ENCODE measurements around the gene LRIT2.
A peak's percentile ranks its signal among the peaks of the same experiment; 100 is the strongest.

The LRIT2 gene

GRCh38 chr10:84213076-84213475, 12.3 kb downstream of the LRIT2 start:
- no peak for TF ChIP-seq JUND (IDR thresholded peaks at IDR 0.05; ENCODE audit: low read depth)
- in situ Hi-C loops (cut with HindIII; ENCODE audit: low pct_unique_long_range_greater_than_20kb, low sequenced_read_pairs), result no loop called here
- DNase-seq (ENCODE audit: low read depth in 1 of 2, low spot score in 1 of 2), result no peak

GRCh38 chr10:84212014-84212413, 13.3 kb downstream of the LRIT2 start:
- no peak for DNase-seq (ENCODE audit: low read depth in 1 of 2, low spot score in 1 of 2)
- no peak for TF ChIP-seq JUND (IDR thresholded peaks at IDR 0.05; ENCODE audit: low read depth)
- in situ Hi-C loops (cut with HindIII; ENCODE audit: low pct_unique_long_range_greater_than_20kb, low sequenced_read_pairs), result no loop called here

- no peak for DNase-seq (ENCODE audit: low read depth in 1 of 2, low spot score in 1 of 2)
- in situ Hi-C loops (cut with HindIII; ENCODE audit: low pct_unique_long_range_greater_than_20kb, low sequenced_read_pairs), result no loop called here
- no peak for TF ChIP-seq JUND (IDR thresholded peaks at IDR 0.05; ENCODE audit: low read depth)
Measured at GRCh38 chr10:84211566-84211965, 13.8 kb downstream of the LRIT2 start.

GRCh38 chr10:84208023-84208422, 17.3 kb downstream of the LRIT2 start:
- in situ Hi-C loops (cut with HindIII; ENCODE audit: low pct_unique_long_range_greater_than_20kb, low sequenced_read_pairs), result no loop called here
- no peak for DNase-seq (ENCODE audit: low read depth in 1 of 2, low spot score in 1 of 2)
- no peak for TF ChIP-seq JUND (IDR thresholded peaks at IDR 0.05; ENCODE audit: low read depth)

- no peak for DNase-seq (ENCODE audit: low read depth in 1 of 2, low spot score in 1 of 2)
- no peak for TF ChIP-seq JUND (IDR thresholded peaks at IDR 0.05; ENCODE audit: low read depth)
- in situ Hi-C loops (cut with HindIII; ENCODE audit: low pct_unique_long_range_greater_than_20kb, low sequenced_read_pairs), result no loop called here
Measured at GRCh38 chr10:84205853-84206525, 19.4 kb downstream of the LRIT2 start.

GRCh38 chr10:84205049-84205852, 20.1 kb downstream of the LRIT2 start:
- no peak for TF ChIP-seq JUND (IDR thresholded peaks at IDR 0.05; ENCODE audit: low read depth)
- in situ Hi-C loops (cut with HindIII; ENCODE audit: low pct_unique_long_range_greater_than_20kb, low sequenced_read_pairs), result no loop called here
- DNase-seq (ENCODE audit: low read depth in 1 of 2, low spot score in 1 of 2), result peak; percentile 63 to 75

- DNase-seq (ENCODE audit: low read depth in 1 of 2, low spot score in 1 of 2), result no peak
- TF ChIP-seq JUND (IDR thresholded peaks at IDR 0.05; ENCODE audit: low read depth), result no peak
- in situ Hi-C loops (cut with HindIII; ENCODE audit: low pct_unique_long_range_greater_than_20kb, low sequenced_read_pairs), result no loop called here
Measured at GRCh38 chr10:84204610-84205009, 20.7 kb downstream of the LRIT2 start.

- TF ChIP-seq JUND (IDR thresholded peaks at IDR 0.05; ENCODE audit: low read depth), result no peak
- no peak for DNase-seq (ENCODE audit: low read depth in 1 of 2, low spot score in 1 of 2)
- in situ Hi-C loops (cut with HindIII; ENCODE audit: low pct_unique_long_range_greater_than_20kb, low sequenced_read_pairs), result no loop called here
Measured at GRCh38 chr10:84204122-84204521, 21.2 kb downstream of the LRIT2 start.

- TF ChIP-seq JUND (IDR thresholded peaks at IDR 0.05; ENCODE audit: low read depth), result no peak
- in situ Hi-C loops (cut with HindIII; ENCODE audit: low pct_unique_long_range_greater_than_20kb, low sequenced_read_pairs), result no loop called here
- no peak for DNase-seq (ENCODE audit: low read depth in 1 of 2, low spot score in 1 of 2)
Measured at GRCh38 chr10:84202349-84202748, 23.0 kb downstream of the LRIT2 start.

- TF ChIP-seq JUND (IDR thresholded peaks at IDR 0.05; ENCODE audit: low read depth), result no peak
- no peak for DNase-seq (ENCODE audit: low read depth in 1 of 2, low spot score in 1 of 2)
- in situ Hi-C loops (cut with HindIII; ENCODE audit: low pct_unique_long_range_greater_than_20kb, low sequenced_read_pairs), result no loop called here
Measured at GRCh38 chr10:84201682-84202081, 23.7 kb downstream of the LRIT2 start.

GRCh38 chr10:84201244-84201606, 24.1 kb downstream of the LRIT2 start:
- DNase-seq (ENCODE audit: low read depth in 1 of 2, low spot score in 1 of 2), result no peak
- in situ Hi-C loops (cut with HindIII; ENCODE audit: low pct_unique_long_range_greater_than_20kb, low sequenced_read_pairs), result no loop called here
- no peak for TF ChIP-seq JUND (IDR thresholded peaks at IDR 0.05; ENCODE audit: low read depth)

GRCh38 chr10:84200537-84201243, 24.7 kb downstream of the LRIT2 start:
- TF ChIP-seq JUND (IDR thresholded peaks at IDR 0.05; ENCODE audit: low read depth), result no peak
- in situ Hi-C loops (cut with HindIII; ENCODE audit: low pct_unique_long_range_greater_than_20kb, low sequenced_read_pairs), result no loop called here
- no peak for DNase-seq (ENCODE audit: low read depth in 1 of 2, low spot score in 1 of 2)
